ENCODE measurements around the gene CBLB.

The CBLB gene

DNA sequence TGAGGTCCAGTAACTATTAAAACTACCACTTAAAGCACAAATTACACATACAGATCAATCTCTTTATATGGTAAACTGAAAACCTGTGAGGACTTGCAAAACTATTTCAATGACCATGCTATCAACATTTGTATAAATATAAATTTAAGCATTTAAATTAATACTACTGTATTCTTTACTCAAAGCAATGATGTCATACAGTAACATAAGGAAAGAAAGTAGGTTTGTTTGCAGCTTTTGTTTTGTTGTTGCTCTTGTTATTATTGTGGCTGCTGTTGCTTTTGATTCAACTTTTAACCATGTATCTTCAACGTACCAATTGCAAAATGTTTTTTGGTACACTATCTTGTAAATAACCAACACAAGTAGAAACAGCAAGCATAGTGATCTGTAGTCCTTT is 22.0 kb downstream of the CBLB start:
- Histone ChIP-seq H3K9ac (ENCODE audit: low read depth, low read length) (no peak overlapping the region), H3K36me3 (ENCODE audit: control insufficient read depth, insufficient read depth, low read length) (peaks cover 16% of the 10 kb centered on the region; the same call in 1 of the 2 replicates), H3K4me3 (ENCODE audit: low read depth, low read length) (no peak overlapping the region), H3K27me3 (ENCODE audit: control insufficient read depth, insufficient read depth, low read length) (no peaks in the 10 kb centered on the region), H3K9me3 (ENCODE audit: control insufficient read depth, insufficient read depth, low read length) (no peaks in the 10 kb centered on the region), H3K4me1 (ENCODE audit: control insufficient read depth, insufficient read depth, low read length) (peaks cover 22% of the 10 kb centered on the region), H3K27ac (ENCODE audit: low read depth, low read length) (no peak overlapping the region)

- H3K36me3 ChIP-seq (ENCODE audit: control insufficient read depth, insufficient read depth, low read length): 0 out of 2 replicates have a peak, but pooled peaks cover 9% of the 10 kb centered on the region
- peaks cover 22% of the 10 kb centered on the region for H3K4me1 ChIP-seq (ENCODE audit: control insufficient read depth, insufficient read depth, low read length)
- H3K27me3 ChIP-seq (ENCODE audit: control insufficient read depth, insufficient read depth, low read length): no peaks in the 10 kb centered on the region
- H3K9ac ChIP-seq (ENCODE audit: low read depth, low read length): no peak overlapping the region
- no peaks in the 10 kb centered on the region for H3K9me3 ChIP-seq (ENCODE audit: control insufficient read depth, insufficient read depth, low read length)
- H3K4me3 ChIP-seq (ENCODE audit: low read depth, low read length): no peak overlapping the region
- H3K27ac ChIP-seq (ENCODE audit: low read depth, low read length): peak overlapping the region; percentile 21
Observed at GRCh38 chr3:105845488-105845887, 23.3 kb downstream of the CBLB start.

GRCh38 chr3:105844704-105845103 is 24.1 kb downstream of the CBLB start:
- Histone ChIP-seq H3K4me3 (ENCODE audit: low read depth, low read length) (no peak overlapping the region), H3K9ac (ENCODE audit: low read depth, low read length) (no peak overlapping the region), H3K36me3 (ENCODE audit: control insufficient read depth, insufficient read depth, low read length) (0 out of 2 replicates have a peak, but pooled peaks cover 9% of the 10 kb centered on the region), H3K9me3 (ENCODE audit: control insufficient read depth, insufficient read depth, low read length) (no peaks in the 10 kb centered on the region), H3K27ac (ENCODE audit: low read depth, low read length) (no peak overlapping the region), H3K4me1 (ENCODE audit: control insufficient read depth, insufficient read depth, low read length) (peaks cover 22% of the 10 kb centered on the region), H3K27me3 (ENCODE audit: control insufficient read depth, insufficient read depth, low read length) (no peaks in the 10 kb centered on the region)

DNA sequence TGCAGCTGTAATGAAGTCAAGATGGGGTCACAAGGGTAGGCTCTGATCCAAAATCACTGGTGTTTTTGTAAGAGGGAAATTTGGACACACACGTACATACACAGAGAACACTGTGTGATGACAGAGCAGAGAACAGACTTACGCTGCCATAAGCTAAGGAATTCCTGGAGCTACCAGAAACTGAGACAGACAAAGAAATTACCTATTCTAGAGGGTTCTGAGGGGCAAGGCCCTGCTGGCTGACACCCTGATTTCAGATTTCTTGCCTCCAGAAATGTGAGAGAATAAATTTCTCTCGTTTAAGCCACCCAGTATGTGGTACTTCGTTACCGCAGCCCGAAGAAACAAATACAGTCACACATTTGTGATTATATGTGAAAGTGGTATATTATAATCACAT is 24.8 kb downstream of the CBLB start:
- Histone ChIP-seq H3K4me3 (ENCODE audit: low read depth, low read length) (no peak overlapping the region), H3K4me1 (ENCODE audit: control insufficient read depth, insufficient read depth, low read length) (peaks cover 23% of the 10 kb centered on the region), H3K27me3 (ENCODE audit: control insufficient read depth, insufficient read depth, low read length) (no peaks in the 10 kb centered on the region), H3K27ac (ENCODE audit: low read depth, low read length) (no peak overlapping the region), H3K9ac (ENCODE audit: low read depth, low read length) (no peak overlapping the region), H3K36me3 (ENCODE audit: control insufficient read depth, insufficient read depth, low read length) (0 out of 2 replicates have a peak, but pooled peaks cover 3% of the 10 kb centered on the region), H3K9me3 (ENCODE audit: control insufficient read depth, insufficient read depth, low read length) (no peaks in the 10 kb centered on the region)

GRCh38 chr3:105842943-105843342 is 25.9 kb downstream of the CBLB start:
- H3K27ac ChIP-seq (ENCODE audit: low read depth, low read length): no peak overlapping the region
- H3K27me3 ChIP-seq (ENCODE audit: control insufficient read depth, insufficient read depth, low read length): no peaks in the 10 kb centered on the region
- H3K9me3 ChIP-seq (ENCODE audit: control insufficient read depth, insufficient read depth, low read length): no peaks in the 10 kb centered on the region
- peaks cover 32% of the 10 kb centered on the region for H3K4me1 ChIP-seq (ENCODE audit: control insufficient read depth, insufficient read depth, low read length)
- no peak overlapping the region for H3K4me3 ChIP-seq (ENCODE audit: low read depth, low read length)
- H3K9ac ChIP-seq (ENCODE audit: low read depth, low read length): no peak overlapping the region
- H3K36me3 ChIP-seq (ENCODE audit: control insufficient read depth, insufficient read depth, low read length): 0 out of 2 replicates have a peak, but pooled peaks cover 3% of the 10 kb centered on the region

- H3K27ac ChIP-seq (ENCODE audit: low read depth, low read length): no peak overlapping the region
- peaks cover 31% of the 10 kb centered on the region for H3K4me1 ChIP-seq (ENCODE audit: control insufficient read depth, insufficient read depth, low read length)
- 0 out of 2 replicates have a peak, but pooled peaks cover 3% of the 10 kb centered on the region for H3K36me3 ChIP-seq (ENCODE audit: control insufficient read depth, insufficient read depth, low read length)
- no peaks in the 10 kb centered on the region for H3K27me3 ChIP-seq (ENCODE audit: control insufficient read depth, insufficient read depth, low read length)
- H3K9ac ChIP-seq (ENCODE audit: low read depth, low read length): no peak overlapping the region
- H3K4me3 ChIP-seq (ENCODE audit: low read depth, low read length): no peak overlapping the region
- no peaks in the 10 kb centered on the region for H3K9me3 ChIP-seq (ENCODE audit: control insufficient read depth, insufficient read depth, low read length)
Observed at GRCh38 chr3:105842449-105842848, 26.4 kb downstream of the CBLB start.

DNA sequence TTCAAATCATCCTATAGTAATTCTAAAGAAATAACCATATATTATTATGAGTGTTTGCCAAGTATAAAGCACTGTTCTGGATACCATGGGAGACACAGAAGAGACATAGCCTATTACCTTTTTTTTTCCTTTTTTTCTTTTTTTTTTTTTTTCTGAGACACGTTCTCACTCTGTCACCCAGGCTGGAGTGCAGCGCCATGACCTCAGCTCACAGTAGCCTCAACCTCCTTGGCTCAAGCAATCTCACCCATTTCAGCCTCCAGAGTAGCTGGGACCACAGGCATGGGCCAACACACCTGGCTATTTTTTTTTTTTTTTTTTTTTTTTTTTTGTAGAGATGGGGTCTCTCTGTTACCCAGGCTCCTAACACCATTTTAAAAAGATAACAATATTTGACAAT is 30.9 kb downstream of the CBLB start:
- H3K4me1 ChIP-seq (ENCODE audit: control insufficient read depth, insufficient read depth, low read length): peaks cover 25% of the 10 kb centered on the region
- H3K4me3 ChIP-seq (ENCODE audit: low read depth, low read length): no peak overlapping the region
- 0 out of 2 replicates have a peak, but pooled peaks cover 3% of the 10 kb centered on the region for H3K36me3 ChIP-seq (ENCODE audit: control insufficient read depth, insufficient read depth, low read length)
- H3K9ac ChIP-seq (ENCODE audit: low read depth, low read length): no peak overlapping the region
- H3K27me3 ChIP-seq (ENCODE audit: control insufficient read depth, insufficient read depth, low read length): no peaks in the 10 kb centered on the region
- H3K9me3 ChIP-seq (ENCODE audit: control insufficient read depth, insufficient read depth, low read length): no peaks in the 10 kb centered on the region
- H3K27ac ChIP-seq (ENCODE audit: low read depth, low read length): no peak overlapping the region

DNA sequence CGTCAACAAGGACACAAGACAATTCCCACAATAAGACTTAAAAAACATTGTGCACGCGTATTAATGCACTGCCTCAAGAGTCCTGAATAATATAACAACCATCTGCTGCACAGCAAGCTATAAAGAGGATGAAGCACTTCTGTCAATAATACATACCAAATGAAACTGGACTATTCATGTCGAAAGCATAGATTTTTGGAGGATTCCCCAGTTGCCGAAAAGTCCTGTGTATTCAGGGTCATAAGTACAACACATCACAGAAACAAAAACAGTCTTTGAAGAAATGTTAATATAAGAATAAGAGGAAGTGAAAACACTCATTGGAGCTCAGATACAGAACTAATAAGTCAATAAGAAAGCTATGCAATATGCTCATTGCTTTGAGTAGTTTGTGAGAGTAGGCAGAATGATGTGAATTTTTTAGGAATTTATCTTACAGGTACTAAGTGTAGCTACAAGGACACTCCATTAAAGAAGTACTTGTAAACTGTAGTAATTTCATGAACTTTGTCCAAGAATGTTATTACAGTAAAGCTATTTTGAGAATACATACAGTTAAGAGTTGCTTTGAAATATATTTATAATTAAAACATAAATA is 31.6 kb downstream of the CBLB start:
- Histone ChIP-seq H3K4me1 (ENCODE audit: control insufficient read depth, insufficient read depth, low read length) (peaks cover 25% of the 10 kb centered on the region), H3K27ac (ENCODE audit: low read depth, low read length) (no peak overlapping the region), H3K4me3 (ENCODE audit: low read depth, low read length) (no peak overlapping the region), H3K9me3 (ENCODE audit: control insufficient read depth, insufficient read depth, low read length) (no peaks in the 10 kb centered on the region), H3K27me3 (ENCODE audit: control insufficient read depth, insufficient read depth, low read length) (no peaks in the 10 kb centered on the region), H3K9ac (ENCODE audit: low read depth, low read length) (no peak overlapping the region), H3K36me3 (ENCODE audit: control insufficient read depth, insufficient read depth, low read length) (0 out of 2 replicates have a peak, but pooled peaks cover 3% of the 10 kb centered on the region)

DNA sequence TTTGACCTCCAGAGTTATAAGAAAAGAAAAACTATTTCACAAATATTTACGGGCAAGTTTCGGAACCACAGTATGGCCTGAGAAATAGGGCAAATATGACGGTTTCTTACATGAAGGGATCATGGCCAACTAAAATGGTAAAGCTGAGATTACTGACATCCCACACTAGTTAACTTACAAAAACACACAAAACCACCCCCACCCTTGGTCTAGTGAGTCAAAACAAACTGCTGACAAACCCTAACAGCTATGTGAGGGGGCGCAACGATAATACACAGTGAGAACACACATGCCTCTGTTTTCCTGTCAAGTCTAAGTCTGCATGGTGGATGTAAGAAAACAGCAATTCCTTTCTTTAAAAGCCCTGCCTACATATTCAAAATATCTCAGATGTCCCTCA is 32.3 kb downstream of the CBLB start:
- Histone ChIP-seq H3K36me3 (ENCODE audit: control insufficient read depth, insufficient read depth, low read length) (no peaks in the 10 kb centered on the region), H3K27ac (ENCODE audit: low read depth, low read length) (no peak overlapping the region), H3K4me3 (ENCODE audit: low read depth, low read length) (no peak overlapping the region), H3K9me3 (ENCODE audit: control insufficient read depth, insufficient read depth, low read length) (no peaks in the 10 kb centered on the region), H3K9ac (ENCODE audit: low read depth, low read length) (no peak overlapping the region), H3K4me1 (ENCODE audit: control insufficient read depth, insufficient read depth, low read length) (peaks cover 25% of the 10 kb centered on the region), H3K27me3 (ENCODE audit: control insufficient read depth, insufficient read depth, low read length) (no peaks in the 10 kb centered on the region)

GRCh38 chr3:105835606-105836005 is 33.2 kb downstream of the CBLB start:
- Histone ChIP-seq H3K4me1 (ENCODE audit: control insufficient read depth, insufficient read depth, low read length) (peaks cover 25% of the 10 kb centered on the region), H3K36me3 (ENCODE audit: control insufficient read depth, insufficient read depth, low read length) (no peaks in the 10 kb centered on the region), H3K27ac (ENCODE audit: low read depth, low read length) (no peak overlapping the region), H3K9ac (ENCODE audit: low read depth, low read length) (no peak overlapping the region), H3K9me3 (ENCODE audit: control insufficient read depth, insufficient read depth, low read length) (no peaks in the 10 kb centered on the region), H3K27me3 (ENCODE audit: control insufficient read depth, insufficient read depth, low read length) (no peaks in the 10 kb centered on the region), H3K4me3 (ENCODE audit: low read depth, low read length) (no peak overlapping the region)

DNA sequence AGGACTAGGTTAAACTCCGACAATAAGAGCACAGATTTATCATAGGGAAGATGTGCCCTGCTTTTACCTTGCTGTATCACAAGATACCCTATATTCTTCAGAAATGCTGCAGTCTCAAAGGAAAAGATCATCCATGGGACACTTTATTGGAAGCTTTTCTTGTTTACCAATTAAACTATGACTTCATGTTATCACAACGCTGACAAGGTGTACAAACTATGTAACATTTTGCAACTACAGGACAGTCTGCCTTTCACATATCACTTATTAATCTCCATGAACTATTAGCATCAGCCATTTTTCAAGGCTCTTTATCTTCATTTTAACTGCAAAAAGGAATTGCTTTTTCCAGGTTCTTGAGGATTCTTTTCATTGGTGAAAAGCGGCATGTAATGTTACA is 34.0 kb downstream of the CBLB start:
- Histone ChIP-seq H3K27me3 (ENCODE audit: control insufficient read depth, insufficient read depth, low read length) (no peaks in the 10 kb centered on the region), H3K9ac (ENCODE audit: low read depth, low read length) (no peak overlapping the region), H3K4me1 (ENCODE audit: control insufficient read depth, insufficient read depth, low read length) (peaks cover 25% of the 10 kb centered on the region), H3K27ac (ENCODE audit: low read depth, low read length) (no peak overlapping the region), H3K36me3 (ENCODE audit: control insufficient read depth, insufficient read depth, low read length) (no peaks in the 10 kb centered on the region), H3K4me3 (ENCODE audit: low read depth, low read length) (no peak overlapping the region), H3K9me3 (ENCODE audit: control insufficient read depth, insufficient read depth, low read length) (no peaks in the 10 kb centered on the region)

All from HUES48 (cell line).